Measurements from ENCODE around the gene PTPRT.

- TF ChIP-seq EP300 (IDR thresholded peaks at IDR 0.05; ENCODE audit: low read depth), result no peak
- no peak for TF ChIP-seq POLR2A (IDR thresholded peaks at IDR 0.05)
- TF ChIP-seq CTCF (IDR thresholded peaks at IDR 0.05), result no peak
Measured at GRCh38 chr20:42179768-42180167, 1009.9 kb downstream of the PTPRT start.

Measured in transverse colon (tissue), 3 donors.